Spleen (tissue), 11 donors: Measurements from ENCODE around the gene BRCC3. TPM values are rescaled to one million over a fixed set of nuclear protein-coding genes. Genes with fewer than 3 reads are reported as not detected.
A peak's percentile ranks its signal among the peaks of the same experiment; 100 is the strongest.

Source experiments
- DNase-seq: peaks from one replicate; pipeline ENCODE4 v3.0.0-alpha.2; 2020
- H3K27ac ChIP-seq, 8 donors: fragments of 200-600 bp; sonication (generic) in 7 of 8; 1 replicate in 4 of 8; 2 replicates in 4 of 8; pipeline versions ENCODE4 v1.5.0 to v1.8.0; 2016 to 2021; ENCODE audit warnings: inconsistent platforms in 4 of 8, mild to moderate bottlenecking in 4 of 8, moderate library complexity in 1 of 8
- H3K27me3 ChIP-seq, 7 donors: fragments of 200-600 bp; sonication (generic) in 6 of 7; replicated peaks in 1 of 7; 1 replicate in 4 of 7; 2 replicates in 3 of 7; pipeline versions ENCODE4 v1.5.0 to v1.8.0; 2016 to 2021; ENCODE audit warnings: inconsistent platforms in 3 of 7, mild to moderate bottlenecking in 1 of 7
- H3K36me3 ChIP-seq, 6 donors: fragments of 200-600 bp; sonication (generic) in 5 of 6; 1 replicate in 4 of 6; 2 replicates in 2 of 6; pipeline versions ENCODE4 v1.5.0 to v1.8.0; 2016 to 2021; ENCODE audit warnings: inconsistent platforms in 2 of 6
- H3K4me1 ChIP-seq, 6 donors: fragments of 200-600 bp; sonication (generic) in 5 of 6; 1 replicate in 3 of 6; 2 replicates in 3 of 6; pipeline versions ENCODE4 v1.5.0 to v1.8.0; 2016 to 2021; ENCODE audit warnings: inconsistent platforms in 3 of 6
- H3K4me3 ChIP-seq, 8 donors: fragments of 200-600 bp; sonication (generic) in 7 of 8; 1 replicate in 4 of 8; 2 replicates in 4 of 8; pipeline versions ENCODE4 v1.5.0 to v1.8.0; 2016 to 2021; ENCODE audit warnings: inconsistent platforms in 4 of 8, mild to moderate bottlenecking in 4 of 8, moderate library complexity in 2 of 8
- H3K9me3 ChIP-seq, 8 donors: fragments of 200-600 bp; sonication (generic) in 7 of 8; 1 replicate in 4 of 8; 2 replicates in 4 of 8; pipeline versions ENCODE4 v1.5.0 to v1.8.0; 2016 to 2021; ENCODE audit warnings: inconsistent platforms in 4 of 8
- CTCF ChIP-seq, 11 experiments: fragments of 200-600 bp in 7 of 11; fragments of 450-650 bp in 4 of 11; sonication (generic) in 4 of 11; IDR thresholded peaks in 8 of 11; conservative IDR thresholded peaks in 3 of 11; 1 replicate in 7 of 11; 2 replicates in 4 of 11; pipeline versions ENCODE4 v1.4.0 to v1.8.0; 2016 to 2021; ENCODE audit warnings: antibody characterized with exemption in 11 of 11, inconsistent platforms in 4 of 11, mild to moderate bottlenecking in 1 of 11
- POLR2A ChIP-seq, 3 donors: fragments of 450-650 bp; IDR thresholded peaks; one replicate each; pipeline ENCODE4 v1.5.1; 2017; ENCODE audit warnings: antibody characterized with exemption in 3 of 3, mild to moderate bottlenecking in 1 of 3
- POLR2AphosphoS5 ChIP-seq, 3 donors: sonication (generic); formaldehyde crosslinking; IDR thresholded peaks; one replicate each; pipeline ENCODE4 v1.5.1; 2017; ENCODE audit warnings: antibody characterized with exemption in 3 of 3
- WGBS, 5 donors: extraction: QIAGEN DNeasy Blood & Tissue Kit in 3 of 5; methylation state at CpG; one replicate each; pipeline versions ENCODE4 v1.1.5 to v1.1.7; 2013 to 2018; 5-methylcytosine and 5-hydroxymethylcytosine counted together
- intact Hi-C: fragments of 100-400 bp; cut with DNase I; formaldehyde crosslinking; loops from one replicate; pipeline ENCODE4 v1.15.0; 2023; ENCODE audit warnings: low total_unique reads
- polyA plus RNA-seq, 3 donors: library from polyadenylated mRNA; stranded (reverse); fragments of 200-250 nt; gene quantifications; one replicate each; pipeline ENCODE4 v1.2.1, GENCODE V29; 2013
- total RNA-seq, 7 donors: library from RNA; depleted of rRNA in 3 of 7; stranded (reverse); fragments of >200 nt in 3 of 7; fragmentation: NEBNext Ultra II Directional in 4 of 7; extraction: Animal tissue kit (Norgen Biotek cat#: 25700) in 4 of 7; gene quantifications; one replicate each; pipeline versions ENCODE4 v1.1.0 to v1.2.1, GENCODE V29; 2016 to 2021
- donor health status: healthy with polysubstance abuse.
- donor health status: DM: no; HTN: no; CAD: no; lungs with moderate emphysema.
- donor health status: DM: no; HTN: no; CAD: no.
- donor health status: Bipolar disorder and iron deficiency.
- donor health status: healthy.
- donor health status: DM: no; HTN: no; CAD: no.
- donor health status: DM: yes; HTN: yes; CAD: no.

Gene BRCC3
- total and polyA plus RNA-seq, 10 donors, result 5.8 to 17.8 (median 13.2) TPM

GRCh38 chrX:155053656-155054055 lies 17.7 kb upstream of the BRCC3 start:
- WGBS, 5 donors, result 66 to 96% (median 91%) methylated on average over 3 of the region's 3 CpGs
- DNase-seq, result no peak
- TF ChIP-seq POLR2A (IDR thresholded peaks at IDR 0.05), result no peak
- TF ChIP-seq CTCF (IDR thresholded peaks at IDR 0.05 in 8 of 11, conservative IDR thresholded peaks at IDR 0.05 in 3 of 11), result no peak
- no peak for TF ChIP-seq POLR2AphosphoS5 (IDR thresholded peaks at IDR 0.05)
- Histone ChIP-seq H3K27ac (no peak overlapping the region), H3K9me3 (no peaks in the 10 kb centered on the region), H3K4me3 (no peak overlapping the region), H3K27me3 (no peaks in the 10 kb centered on the region), H3K36me3 (peaks cover 0 to 37% (median 0%) of the 10 kb centered on the region in 6 donors), H3K4me1 (peaks cover 0 to 20% (median 8%) of the 10 kb centered on the region in 6 donors)
- intact Hi-C loops, result no loop called here

GRCh38 chrX:155054255-155054654 lies 17.1 kb upstream of the BRCC3 start:
- peaks cover 0 to 37% (median 0%) of the 10 kb centered on the region in 6 donors for H3K36me3 ChIP-seq
- no peak overlapping the region for H3K27ac ChIP-seq
- no peak overlapping the region for H3K4me3 ChIP-seq
- no peak for DNase-seq
- no peaks in the 10 kb centered on the region for H3K27me3 ChIP-seq
- H3K9me3 ChIP-seq, result no peaks in the 10 kb centered on the region
- TF ChIP-seq CTCF (IDR thresholded peaks at IDR 0.05 in 8 of 11, conservative IDR thresholded peaks at IDR 0.05 in 3 of 11) (no peak), POLR2A (IDR thresholded peaks at IDR 0.05) (no peak), POLR2AphosphoS5 (IDR thresholded peaks at IDR 0.05) (no peak)
- WGBS, 5 donors, result 81 to 93% (median 87%) methylated on average over 4 of the region's 4 CpGs
- peaks cover 0 to 14% (median 8%) of the 10 kb centered on the region in 6 donors for H3K4me1 ChIP-seq
- intact Hi-C loops, result no loop called here

- Histone ChIP-seq H3K4me1 (peaks cover 0 to 14% (median 8%) of the 10 kb centered on the region in 6 donors), H3K4me3 (no peak overlapping the region), H3K9me3 (no peaks in the 10 kb centered on the region), H3K36me3 (peaks cover 0 to 42% (median 0%) of the 10 kb centered on the region in 6 donors), H3K27me3 (no peaks in the 10 kb centered on the region), H3K27ac (no peak overlapping the region)
- 72 to 94% (median 88%) methylated on average over 3 of the region's 3 CpGs for WGBS, 5 donors
- TF ChIP-seq POLR2AphosphoS5 (IDR thresholded peaks at IDR 0.05), result no peak
- no peak for TF ChIP-seq POLR2A (IDR thresholded peaks at IDR 0.05)
- no peak for TF ChIP-seq CTCF (IDR thresholded peaks at IDR 0.05 in 8 of 11, conservative IDR thresholded peaks at IDR 0.05 in 3 of 11)
- no peak for DNase-seq
- intact Hi-C loops, result no loop called here
These were observed 15.8 kb upstream of the BRCC3 start for GRCh38 chrX:155055494-155055893.

- intact Hi-C loops, result no loop called here
- peak overlapping the region in 4 of 8 donors; percentile 18 to 51 (median 40) for H3K27ac ChIP-seq
- WGBS, 5 donors, result 74 to 88% (median 82%) methylated on average over 1 of the region's 1 CpG
These were observed 14.8 kb upstream of the BRCC3 start for GRCh38 chrX:155056471-155056870.

More at GRCh38 chrX:155056471-155056870, 14.8 kb upstream of the BRCC3 start:
- DNase-seq, result no peak
- Histone ChIP-seq H3K27me3 (no peaks in the 10 kb centered on the region), H3K4me1 (peaks cover 0 to 14% (median 8%) of the 10 kb centered on the region in 6 donors), H3K36me3 (peaks cover 0 to 47% (median 0%) of the 10 kb centered on the region in 6 donors), H3K4me3 (no peak overlapping the region), H3K9me3 (no peaks in the 10 kb centered on the region)
- TF ChIP-seq CTCF (IDR thresholded peaks at IDR 0.05 in 8 of 11, conservative IDR thresholded peaks at IDR 0.05 in 3 of 11) (no peak), POLR2AphosphoS5 (IDR thresholded peaks at IDR 0.05) (no peak), POLR2A (IDR thresholded peaks at IDR 0.05) (no peak)
